ENCODE results near the gene KLC3.

KLC3 gene

GRCh38 chr19:45336696-45337251, 3.8 kb upstream of the KLC3 start:
- CTCF ChIA-PET: interaction anchor here (0.9 to 3.7 kb wide), 12 partner anchors 8 to 433 kb away, joined by 3 to 57 read pairs (median 4); partner anchors contain the start of genes APOE, BLOC1S3, CKM and TRAPPC6A
- TF ChIP-seq CTCF (IDR thresholded peaks at IDR 0.05; ENCODE audit: insufficient read depth, low read length, missing control alignments): no peak
- H3K4me3 ChIP-seq (ENCODE audit: low read depth, low read length): no peak overlapping the region
- DNase-seq (ENCODE audit: low read depth, low spot score): no peak
- POLR2A ChIA-PET: no interaction called here

- POLR2A ChIA-PET: no interaction called here
These were observed 921 bp upstream of the KLC3 start for GRCh38 chr19:45339629-45340028.

GRCh38 chr19:45340899-45341453, 426 bp downstream of the KLC3 start:
- no peak overlapping the region for H3K4me3 ChIP-seq (ENCODE audit: low read depth, low read length)
- POLR2A ChIA-PET: no interaction called here
- TF ChIP-seq CTCF (IDR thresholded peaks at IDR 0.05; ENCODE audit: insufficient read depth, low read length, missing control alignments): no peak
- CTCF ChIA-PET: no interaction called here
- no peak for DNase-seq (ENCODE audit: low read depth, low spot score)

More at GRCh38 chr19:45339629-45340028, 921 bp upstream of the KLC3 start:
- CTCF ChIA-PET: interaction anchor here (0.6 to 3.7 kb wide), 26 partner anchors 10 to 436 kb away, joined by 3 to 57 read pairs (median 4); partner anchors contain the start of genes APOE, CKM and CLASRP
- no peak overlapping the region for H3K4me3 ChIP-seq (ENCODE audit: low read depth, low read length)
- no peak for TF ChIP-seq CTCF (IDR thresholded peaks at IDR 0.05; ENCODE audit: insufficient read depth, low read length, missing control alignments)
- no peak for DNase-seq (ENCODE audit: low read depth, low spot score)

GRCh38 chr19:45342911-45343310, 2.4 kb downstream of the KLC3 start:
- no peak overlapping the region for H3K4me3 ChIP-seq (ENCODE audit: low read depth, low read length)
- ChIA-PET CTCF (no interaction called here), POLR2A (no interaction called here)

GRCh38 chr19:45344621-45345505, 4.3 kb downstream of the KLC3 start:
- POLR2A ChIA-PET: no interaction called here
- CTCF ChIA-PET: interaction anchor here (0.6 to 1.5 kb wide), 3 partner anchors 11 to 147 kb away, joined by 3 to 5 read pairs (median 4); no protein-coding TSS in a partner anchor
- no peak for TF ChIP-seq CTCF (IDR thresholded peaks at IDR 0.05; ENCODE audit: insufficient read depth, low read length, missing control alignments)
- no peak overlapping the region for H3K4me3 ChIP-seq (ENCODE audit: low read depth, low read length)
- no peak for DNase-seq (ENCODE audit: low read depth, low spot score)

More at GRCh38 chr19:45342911-45343310, 2.4 kb downstream of the KLC3 start:
- no peak for TF ChIP-seq CTCF (IDR thresholded peaks at IDR 0.05; ENCODE audit: insufficient read depth, low read length, missing control alignments)
- no peak for DNase-seq (ENCODE audit: low read depth, low spot score)

GRCh38 chr19:45345506-45345860, 4.9 kb downstream of the KLC3 start:
- no peak for DNase-seq (ENCODE audit: low read depth, low spot score)
- POLR2A ChIA-PET: no interaction called here
- CTCF ChIA-PET: interaction anchor here (0.6 to 1.5 kb wide), 3 partner anchors 10 to 146 kb away, joined by 3 to 5 read pairs (median 4); no protein-coding TSS in a partner anchor
- TF ChIP-seq CTCF (IDR thresholded peaks at IDR 0.05; ENCODE audit: insufficient read depth, low read length, missing control alignments): no peak
- H3K4me3 ChIP-seq (ENCODE audit: low read depth, low read length): no peak overlapping the region
